ENCODE measurements around the gene LSM5. TPM values are rescaled to one million over a fixed set of nuclear protein-coding genes. Genes with fewer than 3 reads are reported as not detected.

LSM5 gene
- total and polyA plus RNA-seq, 3 donors from 2014 or later = 18.9 to 42.6 (median 19.6) TPM

GRCh38 chr7:32436146-32436928 is 53.8 kb downstream of the LSM5 start:
- Histone ChIP-seq H3K36me3 (ENCODE audit: low read depth, missing control alignments) (no peaks in the 10 kb centered on the region), H3K27me3 (no peaks in the 10 kb centered on the region), H3K27ac (no peak overlapping the region), H3K4me3 (no peak overlapping the region), H3K9me3 (no peaks in the 10 kb centered on the region), H3K4me1 (no peaks in the 10 kb centered on the region)
- WGBS, 2 donors = 95% methylated on average over 5 of the region's 5 CpGs
- TF ChIP-seq POLR2A (IDR thresholded peaks at IDR 0.05) (no peak), CTCF (IDR thresholded peaks at IDR 0.05) (no peak)
- DNase-seq = no peak
- intact Hi-C loops (cut with DNase I; ENCODE audit: low total_unique reads) = no loop called here

Other genes starting within 250 kb of the LSM5 start
- 10 to 100 TPM; 46.8 to 49.1 TPM for gene AVL9, start 5.1 kb upstream of the LSM5 start, total RNA-seq
- 27.5 TPM for gene AVL9, start 5.1 kb upstream of the LSM5 start, polyA plus RNA-seq (ENCODE audit: insufficient read depth, low read depth, low replicate concordance)